GM12878 (cell line): Measurements from ENCODE around the gene LSAMP. TPM values are rescaled to one million over a fixed set of nuclear protein-coding genes. Genes with fewer than 3 reads are reported as not detected.

ENCODE experiments used
- ATAC-seq: fragments of 200-7000 bp; cut with Tn5 transposase; 3 replicates; pipeline ENCODE4 v1.9.1; 2020; ENCODE audit warnings: mild to moderate bottlenecking, moderate library complexity
- BruUV-seq: library from RNA; stranded (reverse); fragments of 400-500 nt; replicated peaks from 2 replicates; lab custom pipeline; 2021; lab: Mats Ljungman, UMichigan
- CTCF ChIA-PET: fragments of 300-600 bp; sonication (Branson Sonifier 250); formaldehyde crosslinking; extraction: SDS; loops from one replicate; lab custom pipeline; 2021; ENCODE audit warnings: inconsistent platforms; lab: Yijun Ruan, JAX
- POLR2A ChIA-PET: fragments of 350-600 bp; formaldehyde crosslinking; extraction: SDS; loops from one replicate; lab custom pipeline; 2021; ENCODE audit warnings: inconsistent platforms; lab: Charles Lee
- RAD21 ChIA-PET: fragments of 300-600 bp; sonication (Branson Sonifier 250); formaldehyde crosslinking; loops from one replicate; lab custom pipeline; 2023; ENCODE audit warnings: antibody characterized with exemption; ENCODE audit not compliant: unreplicated experiment; lab: Charles Lee
- SMC1A ChIA-PET: fragments of 300-600 bp; sonication (Branson Sonifier 250); formaldehyde crosslinking; loops from one replicate; lab custom pipeline; 2023; ENCODE audit not compliant: unreplicated experiment, uncharacterized antibody; lab: Charles Lee
- DNase-seq: peaks from one replicate; pipeline ENCODE4 v3.0.0-alpha.2; 2011; ENCODE audit warnings: low read depth, low spot score
- FAIRE-seq: peaks from 3 replicates; lab custom pipeline; 2011; peaks lifted over from hg19 to GRCh38; lab: Jason Lieb, UNC
- H2AFZ ChIP-seq: 2 replicates; pipeline ENCODE4 v1.6.0; 2011; ENCODE audit warnings: low read depth, low read length, control low read depth; ENCODE audit not compliant: control insufficient read depth
- H3K27ac ChIP-seq: 2 replicates; pipeline ENCODE4 v1.5.1; 2011; ENCODE audit warnings: control low read depth; ENCODE audit not compliant: control insufficient read depth, insufficient read depth
- H3K27me3 ChIP-seq, 2 experiments: replicated peaks in 1 of 2; 2 replicates each; pipeline versions ENCODE4 v1.6.0 to v1.6.1; 2011; ENCODE audit warnings: low read length in 1 of 2; ENCODE audit not compliant: control insufficient read depth in 2 of 2, insufficient read depth in 2 of 2
- H3K36me3 ChIP-seq, 2 experiments: 2 replicates each; pipeline ENCODE4 v1.5.1; 2011; ENCODE audit warnings: low read length in 1 of 2; ENCODE audit not compliant: control insufficient read depth in 2 of 2, insufficient read depth in 2 of 2
- H3K4me1 ChIP-seq: 2 replicates; pipeline ENCODE4 v1.6.1; 2011; ENCODE audit warnings: mild to moderate bottlenecking, low read length, moderate library complexity, mixed read lengths; ENCODE audit not compliant: control insufficient read depth, insufficient read depth
- H3K4me2 ChIP-seq: 2 replicates; pipeline ENCODE4 v1.6.0; 2011; ENCODE audit warnings: control low read depth; ENCODE audit not compliant: control insufficient read depth, insufficient read depth
- H3K4me3 ChIP-seq: fragments of 200-600 bp; sonication (generic); 2 replicates; pipeline ENCODE4 v1.5.1; 2016
- H3K79me2 ChIP-seq: 2 replicates; pipeline ENCODE4 v1.6.0; 2011; ENCODE audit warnings: low read length; ENCODE audit not compliant: control insufficient read depth, insufficient read depth
- H3K9ac ChIP-seq: 2 replicates; pipeline ENCODE4 v1.8.0; 2011; ENCODE audit warnings: low read length, control low read depth, mixed read lengths; ENCODE audit not compliant: control insufficient read depth, insufficient read depth
- H3K9me3 ChIP-seq: replicated peaks from 3 replicates; pipeline ENCODE4 v1.5.1; 2011; ENCODE audit warnings: mild to moderate bottlenecking, low read length; ENCODE audit not compliant: control insufficient read depth, insufficient read depth
- H4K20me1 ChIP-seq: 2 replicates; pipeline ENCODE4 v1.6.0; 2011; ENCODE audit not compliant: control insufficient read depth, insufficient read depth
- CBX5 ChIP-seq: sonication (generic); IDR thresholded peaks from 2 replicates; pipeline ENCODE4 v1.6.1; 2016; ENCODE audit warnings: low read depth, moderate library complexity, mild to moderate bottlenecking, inconsistent platforms
- CREB1 ChIP-seq: IDR thresholded peaks from 2 replicates; pipeline ENCODE4 v1.6.1; 2012; ENCODE audit warnings: low read depth, mild to moderate bottlenecking, inconsistent platforms
- KDM1A ChIP-seq: fragments of 200-600 bp; sonication (generic); IDR thresholded peaks from 2 replicates; pipeline ENCODE4 v1.6.1; 2016; ENCODE audit warnings: borderline replicate concordance
- MTA2 ChIP-seq: fragments of 450-650 bp; IDR thresholded peaks from 2 replicates; pipeline ENCODE4 v1.6.1; 2016; ENCODE audit warnings: low read depth, mild to moderate bottlenecking, moderate library complexity
- PML ChIP-seq: IDR thresholded peaks from 2 replicates; pipeline ENCODE4 v1.6.1; 2012; ENCODE audit warnings: low read length, inconsistent platforms
- POLR2AphosphoS2 ChIP-seq: IDR thresholded peaks from 2 replicates; pipeline ENCODE4 v1.6.1; 2011; ENCODE audit warnings: low read depth, mild to moderate bottlenecking, low read length, improper control_type of control experiment, moderate library complexity
- SMAD5 ChIP-seq: IDR thresholded peaks from 2 replicates; pipeline ENCODE4 v1.6.1; 2016; ENCODE audit warnings: antibody characterized with exemption, low read depth
- STAT1 ChIP-seq: fragments of 450-650 bp; conservative IDR thresholded peaks from 2 replicates; pipeline ENCODE4 v1.6.1; 2014; ENCODE audit warnings: antibody characterized with exemption, mild to moderate bottlenecking
- STAT3 ChIP-seq: IDR thresholded peaks from 2 replicates; pipeline ENCODE4 v1.6.1; 2011; ENCODE audit warnings: low read depth, low read length, improper control_type of control experiment
- YBX1 ChIP-seq: fragments of 450-650 bp; IDR thresholded peaks from 2 replicates; pipeline ENCODE4 v1.6.1; 2016; ENCODE audit warnings: antibody characterized with exemption
- WGBS: methylation state at CpG from one replicate; pipeline ENCODE4 v1.1.6; 2016; ENCODE audit warnings: low lambda C conversion rate; ENCODE audit not compliant: insufficient replicate concordance, insufficient coverage; ENCODE audit errors: missing lambda C conversion rate; 5-methylcytosine and 5-hydroxymethylcytosine counted together
- in situ Hi-C: fragments of 300-500 bp; cut with MboI; formaldehyde crosslinking; loops from 9 replicates; pipeline ENCODE4 v1.14.3; 2018; ENCODE audit warnings: mixed read lengths
- intact Hi-C: fragments of 100-400 bp; cut with micrococcal nuclease; formaldehyde crosslinking; loops from one replicate; pipeline ENCODE4 v1.14.2; 2022; ENCODE audit not compliant: unreplicated experiment
- polyA plus RNA-seq, 11 experiments: library from polyadenylated mRNA; depleted of rRNA in 4 of 11; unstranded in 6 of 11; stranded (reverse) in 5 of 11; fragments of >200 nt; fragmentation: Nextera tagmentation in 4 of 11; fragmentation: Illumina TruSeq in 1 of 11; extraction: Ambion mirVana in 4 of 11; extraction: Trizol in 1 of 11; gene quantifications; 1 replicate in 1 of 11; 2 replicates in 10 of 11; pipeline versions ENCODE4 v1.2.1 to v1.2.3, GENCODE V29; 2011 to 2016; ENCODE audit warnings: inconsistent platforms in 2 of 11, missing spikeins in 2 of 11, low read depth in 1 of 11
- total RNA-seq, 4 experiments: library from RNA; depleted of rRNA in 3 of 4; stranded (reverse); fragments of >200 nt in 3 of 4; fragmentation: Illumina TruSeq in 1 of 4; extraction: Trizol in 1 of 4; gene quantifications; 2 replicates each; pipeline versions ENCODE4 v1.2.1 to v1.2.3, GENCODE V29; 2013 to 2021
- TF ChIP-seq, protein P1 (sequence below): fragments of 450-650 bp; IDR thresholded peaks from 2 replicates; pipeline ENCODE4 v1.6.1; 2016; ENCODE audit warnings: mild to moderate bottlenecking
- TF ChIP-seq, protein P2 (sequence below): IDR thresholded peaks from 2 replicates; pipeline ENCODE4 v1.6.1; 2011; ENCODE audit warnings: borderline replicate concordance, low read depth, mild to moderate bottlenecking, moderate library complexity, mixed read lengths, low read length; ENCODE audit not compliant: insufficient read depth; ENCODE audit errors: extremely low read length

LSAMP gene
- total and polyA plus RNA-seq, 10 of the 15 experiments (the other 5 are each of a cell fraction or from before 2014, with no cell fraction given), result 2.0 to 12.7 (median 6.5) TPM

DNA sequence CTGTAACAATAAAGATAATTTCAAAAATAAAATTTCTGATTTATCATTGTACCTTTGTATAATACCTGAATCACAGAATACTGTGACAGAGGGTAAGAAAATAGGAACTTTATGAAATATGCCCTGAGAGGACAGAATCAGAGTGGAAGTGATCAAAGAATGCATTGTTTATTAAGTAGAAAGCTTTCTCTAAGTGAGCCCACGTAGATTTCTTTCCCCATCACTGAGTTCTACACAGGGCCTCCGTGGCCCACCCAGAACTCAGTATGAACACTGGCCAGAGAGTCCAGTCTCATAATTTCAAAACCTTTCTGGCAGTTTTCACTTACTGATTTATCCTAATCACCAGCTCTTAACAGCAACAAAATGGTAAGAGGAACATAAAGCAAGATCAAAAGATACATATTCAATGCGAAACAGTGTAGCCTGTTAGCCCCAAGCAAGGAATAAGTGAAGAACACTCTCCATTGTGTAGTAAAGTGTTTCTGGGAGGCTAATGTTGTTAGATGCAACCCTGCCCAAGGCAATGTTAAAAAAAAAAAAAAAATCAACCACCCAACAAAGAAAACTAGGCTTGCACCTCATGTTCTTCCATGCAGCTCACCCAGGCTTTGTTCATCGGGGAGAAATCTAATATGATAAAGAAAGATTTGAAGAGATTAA is 341.3 kb downstream of the LSAMP start:
- Histone ChIP-seq H3K4me3 (no peak overlapping the region), H3K27me3 (no peaks in the 10 kb centered on the region), H4K20me1 (no peaks in the 10 kb centered on the region), H2AFZ (no peak overlapping the region), H3K36me3 (no peaks in the 10 kb centered on the region), H3K79me2 (no peaks in the 10 kb centered on the region), H3K9ac (no peak overlapping the region), H3K9me3 (no peaks in the 10 kb centered on the region), H3K4me2 (no peak overlapping the region), H3K4me1 (no peaks in the 10 kb centered on the region), H3K27ac (no peak overlapping the region)
- DNase-seq, result no peak
- POLR2A ChIA-PET, result no interaction called here
- CTCF ChIA-PET, result interaction anchor here (1.4 kb wide), 1 partner anchor 20 kb away, joined by 3 read pairs; no protein-coding TSS in a partner anchor
- 25% methylated on average over 4 of the region's 4 CpGs for WGBS
- BruUV-seq, result no TSS peak
- SMC1A ChIA-PET, result interaction anchor here (0.7 to 1.0 kb wide), 3 partner anchors 19 to 566 kb away, joined by 3 read pairs; no protein-coding TSS in a partner anchor
- TF ChIP-seq STAT1, result no peak
- no peak for TF ChIP-seq STAT3
- TF ChIP-seq MTA2, result no peak
- no peak for TF ChIP-seq CREB1
- TF ChIP-seq POLR2AphosphoS2, result no peak
- no peak for TF ChIP-seq CBX5
- no peak for TF ChIP-seq YBX1
- TF ChIP-seq SMAD5, result no peak
- TF ChIP-seq KDM1A, result no peak
- TF ChIP-seq, protein P1, sequence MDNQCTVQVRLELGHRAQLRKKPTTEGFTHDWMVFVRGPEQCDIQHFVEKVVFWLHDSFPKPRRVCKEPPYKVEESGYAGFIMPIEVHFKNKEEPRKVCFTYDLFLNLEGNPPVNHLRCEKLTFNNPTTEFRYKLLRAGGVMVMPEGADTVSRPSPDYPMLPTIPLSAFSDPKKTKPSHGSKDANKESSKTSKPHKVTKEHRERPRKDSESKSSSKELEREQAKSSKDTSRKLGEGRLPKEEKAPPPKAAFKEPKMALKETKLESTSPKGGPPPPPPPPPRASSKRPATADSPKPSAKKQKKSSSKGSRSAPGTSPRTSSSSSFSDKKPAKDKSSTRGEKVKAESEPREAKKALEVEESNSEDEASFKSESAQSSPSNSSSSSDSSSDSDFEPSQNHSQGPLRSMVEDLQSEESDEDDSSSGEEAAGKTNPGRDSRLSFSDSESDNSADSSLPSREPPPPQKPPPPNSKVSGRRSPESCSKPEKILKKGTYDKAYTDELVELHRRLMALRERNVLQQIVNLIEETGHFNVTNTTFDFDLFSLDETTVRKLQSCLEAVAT, result no peak
- TF ChIP-seq, protein P2, sequence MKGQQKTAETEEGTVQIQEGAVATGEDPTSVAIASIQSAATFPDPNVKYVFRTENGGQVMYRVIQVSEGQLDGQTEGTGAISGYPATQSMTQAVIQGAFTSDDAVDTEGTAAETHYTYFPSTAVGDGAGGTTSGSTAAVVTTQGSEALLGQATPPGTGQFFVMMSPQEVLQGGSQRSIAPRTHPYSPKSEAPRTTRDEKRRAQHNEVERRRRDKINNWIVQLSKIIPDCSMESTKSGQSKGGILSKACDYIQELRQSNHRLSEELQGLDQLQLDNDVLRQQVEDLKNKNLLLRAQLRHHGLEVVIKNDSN, result no peak
- TF ChIP-seq PML, result no peak
- in situ Hi-C loops, result no loop called here
- no peak for FAIRE-seq
- no peak for ATAC-seq
- RAD21 ChIA-PET, result no interaction called here
- intact Hi-C loops, result no loop called here
